Activated CD4-positive, alpha-beta T cell treated with anti-CD3 and anti-CD28 coated beads, Interleukin-2, amount 10 ng/mL, durations not matched to agents 7 days and 5 days (primary cell): ENCODE measurements around the gene SLC12A6. TPM values are rescaled to one million over a fixed set of nuclear protein-coding genes. Genes with fewer than 3 reads are reported as not detected.
A peak's percentile ranks its signal among the peaks of the same experiment; 100 is the strongest.

Source experiments
- CTCF ChIA-PET: fragments of 350-600 bp; sonication (Branson Sonifier 250); formaldehyde crosslinking; loops from one replicate; lab custom pipeline; 2021; ENCODE audit warnings: antibody characterized with exemption; lab: Charles Lee
- POLR2A ChIA-PET: fragments of 350-600 bp; sonication (Branson Sonifier 250); formaldehyde crosslinking; loops from one replicate; lab custom pipeline; 2021; ENCODE audit warnings: antibody characterized with exemption; lab: Charles Lee
- DNase-seq: peaks from one replicate; pipeline ENCODE4 v3.0.0-alpha.2; 2020
- H3K27ac Mint-ChIP-seq: one replicate; pipeline ENCODE4 v1.8.0; 2021; ENCODE audit warnings: mild to moderate bottlenecking, moderate library complexity, mixed read lengths
- H3K27me3 Mint-ChIP-seq: one replicate; pipeline ENCODE4 v1.8.0; 2021; ENCODE audit warnings: mixed read lengths
- H3K36me3 Mint-ChIP-seq: one replicate; pipeline ENCODE4 v1.8.0; 2021; ENCODE audit warnings: low read depth, mixed read lengths
- H3K4me1 Mint-ChIP-seq: one replicate; pipeline ENCODE4 v1.8.0; 2021; ENCODE audit warnings: mixed read lengths
- H3K4me3 Mint-ChIP-seq: one replicate; pipeline ENCODE4 v1.8.0; 2021; ENCODE audit warnings: mild to moderate bottlenecking, moderate library complexity, mixed read lengths
- H3K9me3 Mint-ChIP-seq: one replicate; pipeline ENCODE4 v1.8.0; 2021; ENCODE audit warnings: mixed read lengths
- total RNA-seq, 2 experiments: library from RNA; stranded (reverse); gene quantifications; one replicate each; pipeline ENCODE4 v1.2.3, GENCODE V29; 2021

The SLC12A6 gene
- total RNA-seq, 2 experiments from 2014 or later: 32.7 to 36.7 TPM

GRCh38 chr15:34318277-34319079, 19.1 kb downstream of the SLC12A6 start:
- POLR2A ChIA-PET: interaction anchor here (0.5 kb wide), 1 partner anchor 8 kb away, joined by 4 read pairs; no protein-coding TSS in a partner anchor
- peak; percentile 42 for DNase-seq

GRCh38 chr15:34314491-34315490, 22.8 kb downstream of the SLC12A6 start:
- DNase-seq: no peak
- CTCF ChIA-PET: no interaction called here
- Mint-ChIP-seq H3K36me3 (peaks cover 21% of the 10 kb centered on the region), H3K9me3 (no peaks in the 10 kb centered on the region), H3K27ac (no peak overlapping the region), H3K4me1 (peaks cover 39% of the 10 kb centered on the region), H3K4me3 (no peak overlapping the region), H3K27me3 (no peaks in the 10 kb centered on the region)
- POLR2A ChIA-PET: no interaction called here

More at GRCh38 chr15:34318277-34319079, 19.1 kb downstream of the SLC12A6 start:
- CTCF ChIA-PET: interaction anchor here (0.6 to 2.3 kb wide), 8 partner anchors 9 to 298 kb away, joined by 3 to 9 read pairs (median 4); partner anchors contain the start of genes NOP10 and NUTM1
- Mint-ChIP-seq H3K4me1 (peaks cover 47% of the 10 kb centered on the region), H3K4me3 (peak overlapping the region; percentile 88), H3K9me3 (no peaks in the 10 kb centered on the region), H3K36me3 (peaks cover 18% of the 10 kb centered on the region), H3K27me3 (no peaks in the 10 kb centered on the region), H3K27ac (peak overlapping the region; percentile 92)

GRCh38 chr15:34311563-34311962, 26.0 kb downstream of the SLC12A6 start:
- Mint-ChIP-seq H3K9me3 (no peaks in the 10 kb centered on the region), H3K27me3 (no peaks in the 10 kb centered on the region), H3K36me3 (peaks cover 31% of the 10 kb centered on the region), H3K4me3 (no peak overlapping the region), H3K27ac (no peak overlapping the region), H3K4me1 (peaks cover 31% of the 10 kb centered on the region)
- no peak for DNase-seq
- ChIA-PET CTCF (no interaction called here), POLR2A (no interaction called here)

- Mint-ChIP-seq H3K9me3 (no peaks in the 10 kb centered on the region), H3K27ac (no peak overlapping the region), H3K27me3 (no peaks in the 10 kb centered on the region), H3K36me3 (peaks cover 18% of the 10 kb centered on the region), H3K4me1 (peaks cover 12% of the 10 kb centered on the region), H3K4me3 (no peak overlapping the region)
- POLR2A ChIA-PET: no interaction called here
- no peak for DNase-seq
- CTCF ChIA-PET: no interaction called here
Observed at GRCh38 chr15:34304613-34305012, 33.0 kb downstream of the SLC12A6 start.

- Mint-ChIP-seq H3K4me3 (no peak overlapping the region), H3K4me1 (no peaks in the 10 kb centered on the region), H3K36me3 (peaks cover 12% of the 10 kb centered on the region), H3K9me3 (no peaks in the 10 kb centered on the region), H3K27me3 (no peaks in the 10 kb centered on the region), H3K27ac (no peak overlapping the region)
- no peak for DNase-seq
- POLR2A ChIA-PET: interaction anchor here (0.7 kb wide), 1 partner anchor 36 kb away, joined by 3 read pairs; the partner anchor contains the start of gene SLC12A6
- CTCF ChIA-PET: interaction anchor here (1.0 kb wide), 1 partner anchor 343 kb away, joined by 7 read pairs; no protein-coding TSS in a partner anchor
Observed at GRCh38 chr15:34301058-34301457, 36.5 kb downstream of the SLC12A6 start.

- no peaks in the 10 kb centered on the region for H3K9me3 Mint-ChIP-seq
- POLR2A ChIA-PET: no interaction called here
- H3K27me3 Mint-ChIP-seq: no peaks in the 10 kb centered on the region
- H3K27ac Mint-ChIP-seq: no peak overlapping the region
- no peak for DNase-seq
- CTCF ChIA-PET: no interaction called here
- peaks cover 2% of the 10 kb centered on the region for H3K4me1 Mint-ChIP-seq
- peaks cover 22% of the 10 kb centered on the region for H3K36me3 Mint-ChIP-seq
- no peak overlapping the region for H3K4me3 Mint-ChIP-seq
Observed at GRCh38 chr15:34297059-34297458, 40.5 kb downstream of the SLC12A6 start.

- peaks cover 2% of the 10 kb centered on the region for H3K4me1 Mint-ChIP-seq
- POLR2A ChIA-PET: no interaction called here
- CTCF ChIA-PET: no interaction called here
- peaks cover 31% of the 10 kb centered on the region for H3K36me3 Mint-ChIP-seq
- H3K4me3 Mint-ChIP-seq: no peak overlapping the region
- peaks cover 6% of the 10 kb centered on the region for H3K9me3 Mint-ChIP-seq
- no peak overlapping the region for H3K27ac Mint-ChIP-seq
- no peaks in the 10 kb centered on the region for H3K27me3 Mint-ChIP-seq
- DNase-seq: no peak
Observed at GRCh38 chr15:34292621-34293020, 45.0 kb downstream of the SLC12A6 start.

GRCh38 chr15:34284937-34285336, 52.6 kb downstream of the SLC12A6 start:
- Mint-ChIP-seq H3K27me3 (no peaks in the 10 kb centered on the region), H3K4me3 (peak overlapping the region; percentile 3), H3K4me1 (peaks cover 12% of the 10 kb centered on the region), H3K9me3 (peaks cover 5% of the 10 kb centered on the region), H3K36me3 (peaks cover 10% of the 10 kb centered on the region), H3K27ac (peak overlapping the region; percentile 61)
- no peak for DNase-seq
- POLR2A ChIA-PET: no interaction called here
- CTCF ChIA-PET: interaction anchor here (1.2 kb wide), 1 partner anchor 9 kb away, joined by 3 read pairs; no protein-coding TSS in a partner anchor

- DNase-seq: no peak
- no peaks in the 10 kb centered on the region for H3K27me3 Mint-ChIP-seq
- peaks cover under 1% of the 10 kb centered on the region for H3K9me3 Mint-ChIP-seq
- H3K4me3 Mint-ChIP-seq: no peak overlapping the region
- H3K4me1 Mint-ChIP-seq: peaks cover 12% of the 10 kb centered on the region
- ChIA-PET CTCF (interaction anchor here (1.0 to 2.3 kb wide), 4 partner anchors 13 to 47 kb away, joined by 4 to 7 read pairs (median 4); no protein-coding TSS in a partner anchor), POLR2A (no interaction called here)
- no peak overlapping the region for H3K27ac Mint-ChIP-seq
- H3K36me3 Mint-ChIP-seq: peaks cover 4% of the 10 kb centered on the region
Observed at GRCh38 chr15:34282384-34282783, 55.2 kb downstream of the SLC12A6 start.

GRCh38 chr15:34280193-34280592, 57.4 kb downstream of the SLC12A6 start:
- Mint-ChIP-seq H3K9me3 (no peaks in the 10 kb centered on the region), H3K27ac (no peak overlapping the region), H3K4me1 (peaks cover 7% of the 10 kb centered on the region), H3K36me3 (peaks cover 4% of the 10 kb centered on the region), H3K4me3 (no peak overlapping the region), H3K27me3 (no peaks in the 10 kb centered on the region)
- ChIA-PET POLR2A (no interaction called here), CTCF (no interaction called here)
- DNase-seq: no peak

GRCh38 chr15:34279368-34279767, 58.2 kb downstream of the SLC12A6 start:
- no peak overlapping the region for H3K4me3 Mint-ChIP-seq
- no peaks in the 10 kb centered on the region for H3K4me1 Mint-ChIP-seq
- ChIA-PET CTCF (no interaction called here), POLR2A (no interaction called here)
- no peaks in the 10 kb centered on the region for H3K27me3 Mint-ChIP-seq
- no peaks in the 10 kb centered on the region for H3K9me3 Mint-ChIP-seq
- DNase-seq: no peak
- peaks cover 6% of the 10 kb centered on the region for H3K36me3 Mint-ChIP-seq
- no peak overlapping the region for H3K27ac Mint-ChIP-seq

GRCh38 chr15:34275721-34276120, 61.9 kb downstream of the SLC12A6 start:
- Mint-ChIP-seq H3K27ac (no peak overlapping the region), H3K4me3 (no peak overlapping the region), H3K27me3 (no peaks in the 10 kb centered on the region), H3K4me1 (no peaks in the 10 kb centered on the region), H3K9me3 (peaks cover 2% of the 10 kb centered on the region), H3K36me3 (peaks cover 15% of the 10 kb centered on the region)
- ChIA-PET CTCF (interaction anchor here (0.6 to 1.3 kb wide), 2 partner anchors 9 to 64 kb away, joined by 3 to 7 read pairs; no protein-coding TSS in a partner anchor), POLR2A (no interaction called here)
- DNase-seq: no peak
